GM19395 (cell line): ENCODE measurements around the gene ZNF559.
A peak's percentile ranks its signal among the peaks of the same experiment; 100 is the strongest.
"Not testable (repeated sequence)": the region's sequence is repeated elsewhere in the genome, so short reads cannot be mapped to it uniquely, and the experiment has no call there.

ENCODE experiments used
- ATAC-seq: cut with Tn5 transposase; IDR thresholded peaks from one replicate; pipeline ENCODE4 v1.9.1; 2021; ENCODE audit warnings: mild to moderate bottlenecking, moderate library complexity; ENCODE audit not compliant: unreplicated experiment

Gene ZNF559

DNA sequence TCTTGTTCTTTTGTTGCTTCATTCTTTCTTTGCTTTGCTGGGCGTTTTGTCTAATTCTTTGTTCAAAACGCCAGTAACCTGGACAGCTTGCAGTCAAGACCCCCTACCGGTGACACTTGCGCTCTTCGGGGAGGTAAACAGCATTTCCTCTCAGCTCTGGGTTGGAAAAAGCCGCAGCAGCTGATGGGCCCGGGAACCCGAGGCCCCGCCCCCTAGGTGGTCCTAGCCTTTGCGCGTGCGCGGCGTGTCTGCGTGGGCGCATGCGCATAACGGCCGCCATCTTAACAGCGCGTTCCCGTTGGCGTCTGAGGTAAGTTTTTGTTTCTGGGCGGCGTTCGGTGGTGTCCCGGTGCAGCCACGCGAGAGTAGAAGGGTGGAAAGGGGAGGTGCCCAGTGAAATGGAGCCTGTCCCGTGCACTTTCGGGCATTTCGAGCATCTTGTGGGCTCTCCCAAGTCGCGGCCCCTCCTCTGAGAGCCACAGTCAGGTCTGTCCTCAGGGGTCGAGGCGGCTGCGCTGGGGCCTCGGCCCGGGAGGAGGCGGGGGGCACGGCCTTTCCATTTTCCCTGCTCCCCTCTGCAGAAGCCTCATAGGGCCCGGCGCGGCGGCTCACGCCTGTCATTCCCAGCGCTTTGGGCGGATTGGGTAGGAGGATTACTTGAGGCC, at the start of gene ZNF559:
TSS of gene ZNF559 (plus strand) at position 261 of the 665 bp plus-strand sequence. CDS start 14,371 bp downstream, outside the sequence.
- peak; percentile 95 for ATAC-seq

DNA sequence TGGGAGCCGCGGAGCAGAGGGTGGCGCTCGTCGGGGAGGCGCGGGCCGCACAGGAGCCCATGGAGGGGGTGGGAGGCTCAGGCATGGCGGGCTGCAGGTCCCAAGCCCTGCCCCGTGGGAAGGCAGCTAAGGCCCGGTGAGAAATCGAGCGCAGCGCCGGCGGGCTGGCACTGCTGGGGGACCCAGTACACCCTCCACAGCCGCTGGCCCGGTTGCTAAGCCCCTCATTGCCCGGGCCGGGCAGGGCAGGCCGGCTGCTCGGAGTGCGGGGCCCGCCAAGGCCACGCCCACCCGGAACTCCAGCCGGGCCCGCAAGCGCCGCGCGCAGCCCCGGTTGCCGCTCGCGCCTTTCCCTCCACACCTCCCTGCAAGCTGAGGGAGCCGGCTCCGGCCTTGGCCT, 40.5 kb upstream of the ZNF559 start:
- ATAC-seq: not testable (repeated sequence)

DNA sequence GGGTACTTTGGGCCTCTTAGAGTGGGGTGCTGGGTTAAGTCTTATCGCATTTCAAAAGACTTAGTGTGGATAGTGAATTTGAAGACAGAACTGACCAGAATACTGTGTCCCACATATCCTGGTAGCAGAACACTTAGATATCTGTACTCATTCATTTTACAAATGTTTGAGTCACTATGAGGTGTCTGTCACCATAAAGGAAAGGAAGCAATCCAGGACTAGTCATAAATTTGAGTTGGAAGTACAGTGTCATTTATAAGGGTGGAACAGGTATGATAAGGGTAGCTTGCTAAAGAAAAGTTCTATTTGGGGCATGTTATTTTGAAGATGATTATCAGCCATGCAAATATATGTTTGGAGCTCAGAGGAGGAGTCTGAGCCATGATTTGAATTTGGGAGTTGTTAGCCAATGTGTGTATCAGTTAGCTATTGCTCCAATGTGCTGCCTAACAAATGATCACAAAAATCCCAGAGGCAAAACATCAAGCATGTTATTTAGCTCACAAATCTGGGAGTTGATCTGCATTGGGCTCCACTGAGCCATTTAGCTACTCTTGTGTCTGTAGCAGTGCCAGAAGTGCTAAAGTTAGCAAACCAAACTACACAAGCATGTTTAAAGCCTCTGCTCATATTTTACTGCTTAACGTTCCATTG, 34.6 kb upstream of the ZNF559 start:
- no peak for ATAC-seq

DNA sequence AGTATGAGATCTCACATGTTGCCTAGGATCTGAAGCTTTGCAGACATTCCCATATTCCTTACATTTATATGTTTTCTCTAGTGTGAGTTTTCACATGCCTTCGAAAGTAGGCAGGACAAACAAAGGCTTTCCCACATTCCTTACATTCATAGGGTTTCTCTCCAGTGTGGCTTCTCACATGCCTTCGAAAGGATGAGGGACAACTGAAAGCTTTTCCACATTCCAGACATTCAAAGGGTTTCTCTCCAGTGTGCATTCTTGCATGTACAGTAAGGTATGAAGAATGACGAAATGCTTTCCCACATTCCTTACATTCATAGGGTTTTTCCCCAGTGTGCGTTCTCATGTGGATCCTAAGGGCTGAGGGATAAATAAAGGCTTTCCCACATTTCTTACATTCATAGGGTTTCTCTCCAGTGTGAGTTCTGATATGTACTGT, 28.5 kb upstream of the ZNF559 start:
- ATAC-seq: no peak

DNA sequence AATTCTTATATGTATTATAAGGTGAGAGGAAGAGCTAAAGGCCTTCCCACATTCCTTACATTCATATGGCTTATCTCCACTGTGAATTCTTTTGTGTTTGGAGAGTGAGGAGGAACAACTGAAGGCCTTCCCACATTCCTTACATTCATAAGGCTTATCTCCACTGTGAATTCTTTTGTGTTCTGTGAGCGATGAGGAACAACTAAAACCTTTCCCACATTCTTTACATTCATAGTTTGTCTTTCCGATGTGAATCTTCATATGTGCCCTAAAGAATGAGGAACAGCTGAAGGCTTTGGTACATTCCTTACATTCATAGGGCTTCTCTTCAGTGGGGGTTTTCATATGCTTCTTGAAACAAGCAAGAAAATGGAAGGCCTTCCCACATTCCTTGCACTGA, 27.6 kb upstream of the ZNF559 start:
- no peak for ATAC-seq

DNA sequence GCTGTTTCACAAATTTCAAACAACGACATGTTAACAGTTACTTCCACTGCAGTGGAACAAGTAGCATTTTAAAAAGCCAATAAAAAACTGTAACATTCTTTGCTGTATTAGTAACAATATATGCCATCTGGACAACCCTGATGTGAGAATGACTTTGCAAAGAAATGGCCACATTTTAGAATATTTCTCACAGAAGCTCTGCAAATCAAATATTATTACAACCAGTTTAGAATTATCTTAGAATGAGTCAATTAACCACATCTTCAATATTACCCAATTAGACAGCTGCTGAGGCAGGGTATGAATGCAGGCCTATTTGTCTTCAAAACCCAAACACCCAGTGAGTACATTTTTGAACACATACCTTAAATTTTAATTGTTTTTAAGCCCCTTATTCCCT, 17.5 kb upstream of the ZNF559 start:
- ATAC-seq: no peak

DNA sequence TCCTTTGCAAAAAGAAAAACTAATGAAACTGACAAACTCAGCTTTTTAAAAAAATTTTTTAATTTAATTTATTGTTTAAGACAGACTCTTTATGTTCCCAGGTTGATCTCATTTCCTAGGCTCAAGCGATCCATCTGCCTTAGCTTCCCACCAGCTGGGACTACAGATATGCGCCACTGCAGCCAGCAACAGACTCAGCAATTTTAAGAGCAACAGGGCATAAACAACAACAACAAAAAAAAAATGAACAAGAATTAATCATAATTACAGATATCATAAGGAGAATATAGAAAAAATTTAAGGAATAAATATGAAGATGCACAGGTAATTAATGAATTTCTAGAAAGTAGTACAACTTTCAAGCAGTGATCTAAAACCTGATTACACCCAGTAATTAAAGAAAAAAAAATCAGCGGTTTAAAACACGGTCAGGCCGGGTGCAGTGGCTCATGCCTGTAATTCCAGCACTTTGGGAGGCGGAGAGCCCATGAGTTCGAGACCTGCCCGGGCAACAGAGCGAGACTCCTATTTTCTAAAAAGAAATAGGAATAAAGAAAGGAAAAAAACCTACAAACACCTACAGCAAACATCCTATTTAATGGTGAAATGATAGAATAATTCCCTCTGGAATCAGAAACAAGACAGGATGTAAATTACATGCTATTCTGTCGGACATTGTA, 15.7 kb upstream of the ZNF559 start:
- no peak for ATAC-seq

DNA sequence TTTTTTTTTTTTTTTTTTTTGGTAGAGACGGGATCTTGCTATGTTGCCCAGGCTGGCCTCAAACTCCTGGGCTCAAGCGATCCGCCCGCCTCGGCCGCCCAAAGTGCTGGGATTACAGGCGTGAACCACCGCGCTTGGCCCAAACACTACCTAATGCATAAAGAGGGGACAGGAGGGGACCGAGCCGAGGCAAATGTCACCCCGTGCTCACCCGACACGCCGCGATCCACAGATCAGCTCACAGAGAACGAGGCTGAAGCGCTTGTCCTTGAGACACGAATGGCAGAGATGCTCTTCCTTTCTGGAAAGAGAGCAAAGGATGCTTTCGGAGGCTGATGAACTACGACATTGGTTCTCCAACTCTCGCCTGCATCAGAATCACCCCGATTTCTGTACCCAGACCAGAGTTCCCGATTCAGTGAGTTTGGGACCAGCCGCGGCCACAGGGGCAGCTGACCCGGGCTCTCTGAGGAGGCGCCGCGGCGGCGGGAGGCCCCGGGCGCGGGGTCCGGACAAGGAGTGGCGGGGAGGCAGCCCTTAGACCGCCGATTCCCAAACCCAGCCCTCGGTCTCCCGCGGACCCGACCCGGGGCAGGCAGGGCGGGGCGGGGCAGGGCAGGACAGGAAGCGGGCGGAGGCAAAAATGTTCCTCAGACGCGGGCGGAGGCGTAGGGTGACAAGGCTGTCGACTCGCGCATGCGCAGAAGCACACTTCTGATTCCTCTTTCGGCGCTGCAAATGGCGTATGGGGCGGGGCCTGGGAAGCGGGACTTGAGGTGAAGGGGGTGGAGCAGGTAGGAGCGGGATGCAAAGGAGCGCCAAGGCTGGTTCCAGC, 14.6 kb upstream of the ZNF559 start, which contains the start of gene ZNF699:
TSS of gene ZNF699 (minus strand) at position 700 of the 835 bp plus-strand sequence. CDS start 4,719 bp downstream, outside the sequence.
- ATAC-seq: peak; percentile 88

DNA sequence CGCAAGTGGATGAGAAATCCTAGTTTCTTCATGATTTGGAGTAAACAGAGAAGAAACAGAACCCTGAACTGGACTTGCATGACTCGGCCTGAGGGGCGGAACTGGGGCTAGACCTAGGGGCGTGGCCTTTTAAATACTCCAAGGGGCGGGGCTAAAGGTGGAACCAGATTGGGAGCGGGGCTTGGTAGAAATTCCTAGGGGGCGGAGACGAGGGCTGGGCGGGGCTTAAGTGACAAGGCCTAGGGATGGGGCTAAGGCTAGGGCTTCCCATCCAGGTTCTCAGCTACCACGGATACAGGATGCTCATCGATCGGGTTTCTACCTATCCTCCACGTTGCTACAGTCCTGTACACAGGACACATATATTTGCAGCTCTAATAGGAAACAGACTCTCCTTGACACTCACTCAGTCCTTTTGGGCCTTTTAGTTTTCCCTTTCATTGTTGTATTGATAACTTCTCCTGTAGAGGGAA, 14.0 kb upstream of the ZNF559 start:
- ATAC-seq: peak; percentile 74

DNA sequence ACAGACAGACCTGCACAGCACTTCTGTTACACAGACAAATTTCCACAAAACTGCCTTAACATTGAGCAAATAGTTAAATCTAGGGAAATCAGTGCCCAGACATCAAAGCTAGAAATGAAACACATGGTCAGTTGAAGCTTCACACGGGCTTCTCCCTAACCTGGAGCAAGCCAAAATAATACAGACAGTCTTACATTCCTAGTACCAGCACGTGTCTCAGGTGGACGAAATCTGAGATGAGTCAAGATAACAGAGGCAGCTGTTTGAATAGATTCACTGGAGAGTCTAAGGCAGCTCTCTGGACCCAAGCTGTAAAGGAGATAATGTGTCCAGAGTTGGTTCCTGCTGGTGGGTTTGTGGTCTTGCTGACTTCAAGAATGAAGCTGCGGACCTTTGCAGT, 10.2 kb upstream of the ZNF559 start:
- ATAC-seq: no peak

DNA sequence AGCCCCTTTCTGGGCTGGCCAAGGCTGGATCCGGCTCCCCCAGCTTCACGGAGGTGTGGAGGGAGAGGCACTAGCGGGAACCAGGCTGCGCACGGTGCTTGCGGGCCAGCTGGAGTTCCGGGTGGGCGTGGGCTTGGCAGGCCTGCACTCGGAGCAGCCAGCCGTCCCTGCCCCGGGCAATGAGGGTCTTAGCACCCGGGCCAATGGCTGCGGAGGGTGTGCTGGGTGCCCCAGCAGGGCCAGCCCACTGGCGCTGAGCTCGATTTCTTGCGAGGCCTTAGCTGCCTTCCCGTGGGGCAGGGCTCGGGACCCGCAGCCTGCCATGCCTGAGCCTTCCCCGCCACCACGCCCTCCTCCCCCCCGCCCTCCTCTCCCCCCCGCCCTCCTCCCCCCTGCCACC, 2.6 kb upstream of the ZNF559 start:
- no peak for ATAC-seq

DNA sequence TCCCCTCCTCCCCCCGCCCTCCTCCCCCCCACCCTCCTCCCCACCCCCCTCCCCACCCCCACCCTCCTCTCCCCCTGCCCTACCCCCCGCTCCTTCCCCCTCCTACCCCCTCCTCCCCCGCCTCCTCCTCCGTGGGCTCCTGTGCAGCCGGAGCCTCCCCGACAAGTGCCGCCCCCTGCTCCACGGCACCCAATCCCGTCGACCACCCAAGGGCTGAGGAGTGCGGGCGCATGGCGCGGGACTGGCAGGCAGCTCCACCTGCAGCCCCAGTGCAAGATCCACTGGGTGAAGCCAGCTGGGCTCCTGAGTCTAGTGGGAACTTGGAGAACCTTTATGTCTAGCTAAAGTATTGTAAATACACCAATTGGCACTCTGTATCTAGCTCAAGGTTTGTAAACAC, 2.2 kb upstream of the ZNF559 start:
- not testable (repeated sequence) for ATAC-seq

DNA sequence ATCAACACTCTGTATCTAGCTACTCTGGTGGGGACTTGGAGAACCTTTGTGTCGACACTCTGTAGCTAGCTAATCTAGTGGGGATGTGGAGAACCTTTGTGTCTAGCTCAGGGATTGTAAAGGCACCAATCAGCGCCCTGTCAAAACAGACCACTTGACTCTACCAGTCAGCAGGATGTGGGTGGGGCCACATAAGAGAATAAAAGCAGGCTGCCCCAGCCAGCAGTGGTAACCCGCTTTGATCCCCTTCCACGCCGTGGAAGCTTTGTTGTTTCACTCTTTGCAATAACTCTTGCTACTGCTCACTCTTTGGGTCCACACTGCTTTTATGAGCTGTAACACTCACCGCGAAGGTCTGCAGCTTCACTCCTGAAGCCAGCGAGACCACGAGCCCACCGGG, 1.8 kb upstream of the ZNF559 start:
- ATAC-seq: not testable (repeated sequence)

DNA sequence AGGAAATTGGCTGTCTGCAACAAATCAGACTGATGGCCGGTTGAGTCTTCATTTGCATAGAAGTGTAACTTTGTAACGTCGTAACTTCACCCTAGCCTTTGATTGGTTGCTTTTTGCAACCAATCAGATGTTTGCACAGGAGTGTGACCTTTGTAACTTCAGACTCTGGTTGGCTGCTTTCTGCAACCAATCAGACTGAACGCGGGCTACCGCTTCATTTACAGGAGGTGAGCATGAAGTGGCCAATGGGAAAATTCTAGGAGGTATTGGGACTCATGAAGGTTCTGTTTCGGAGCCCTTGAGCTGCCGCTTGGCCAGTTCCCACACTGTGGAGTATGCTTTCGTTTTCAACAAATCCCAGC, 441 bp upstream of the ZNF559 start:
- peak; percentile 45 for ATAC-seq

DNA sequence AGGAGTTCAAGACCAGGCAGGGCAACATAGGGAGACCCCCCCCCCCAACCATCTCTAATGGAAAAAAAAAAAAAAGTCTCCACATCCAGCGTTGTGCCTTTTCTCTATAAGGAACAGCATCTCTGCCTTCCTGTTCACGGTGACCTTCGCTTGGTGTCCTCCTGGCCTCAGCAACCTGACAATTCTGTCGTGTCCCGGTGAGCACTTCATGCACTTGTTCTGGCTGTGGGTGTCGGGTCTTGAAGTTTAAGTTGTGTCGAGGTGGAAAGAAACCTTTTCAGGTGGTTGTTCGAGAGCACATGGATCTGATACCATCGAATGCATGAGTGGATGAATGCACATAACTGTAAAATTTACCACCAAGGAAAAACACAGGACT, 594 bp downstream of the ZNF559 start:
- no peak for ATAC-seq

DNA sequence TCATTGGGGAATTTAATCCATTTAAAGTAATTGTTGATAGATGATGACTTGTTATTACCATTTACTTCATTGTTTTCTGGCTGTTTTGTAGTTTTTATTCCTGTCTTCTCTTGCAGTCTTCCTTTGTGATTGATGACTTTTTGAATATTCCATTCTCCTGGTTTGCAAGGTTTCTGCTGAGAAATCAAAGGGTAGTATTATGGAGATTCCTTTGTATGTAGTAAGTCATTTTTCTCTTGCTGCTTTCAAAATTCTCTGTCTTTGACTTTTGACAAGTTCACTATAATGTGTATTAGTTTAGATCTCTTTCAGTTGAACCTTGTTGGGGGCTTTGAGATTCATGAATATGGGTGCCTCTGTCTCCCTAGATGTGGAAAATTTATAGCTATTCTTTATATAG, 6.0 kb downstream of the ZNF559 start:
- ATAC-seq: no peak

DNA sequence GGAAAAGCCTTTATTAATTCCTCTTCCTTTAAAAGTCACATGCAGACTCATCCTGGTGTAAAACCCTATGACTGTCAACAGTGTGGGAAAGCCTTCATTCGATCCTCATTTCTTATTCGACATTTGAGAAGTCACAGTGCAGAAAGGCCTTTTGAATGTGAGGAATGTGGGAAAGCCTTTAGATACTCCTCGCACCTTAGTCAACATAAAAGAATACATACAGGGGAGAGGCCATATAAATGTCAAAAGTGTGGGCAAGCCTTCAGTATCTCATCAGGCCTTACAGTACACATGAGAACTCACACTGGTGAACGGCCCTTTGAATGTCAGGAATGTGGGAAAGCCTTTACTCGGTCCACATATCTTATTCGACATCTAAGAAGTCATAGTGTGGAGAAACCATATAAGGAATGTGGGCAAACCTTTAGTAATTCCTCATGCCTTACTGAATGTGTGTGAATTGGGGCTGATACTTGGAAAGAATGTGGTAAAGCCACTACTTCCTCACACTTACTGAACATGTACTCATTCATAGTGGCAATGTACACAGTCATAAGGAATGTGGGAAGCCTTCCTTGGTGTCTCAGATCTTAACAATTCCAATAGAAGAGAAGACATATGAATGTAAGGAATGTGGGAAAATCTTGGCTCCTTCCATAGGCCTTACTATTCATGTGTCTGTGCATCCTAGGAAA, 18.8 kb downstream of the ZNF559 start:
- no peak for ATAC-seq

DNA sequence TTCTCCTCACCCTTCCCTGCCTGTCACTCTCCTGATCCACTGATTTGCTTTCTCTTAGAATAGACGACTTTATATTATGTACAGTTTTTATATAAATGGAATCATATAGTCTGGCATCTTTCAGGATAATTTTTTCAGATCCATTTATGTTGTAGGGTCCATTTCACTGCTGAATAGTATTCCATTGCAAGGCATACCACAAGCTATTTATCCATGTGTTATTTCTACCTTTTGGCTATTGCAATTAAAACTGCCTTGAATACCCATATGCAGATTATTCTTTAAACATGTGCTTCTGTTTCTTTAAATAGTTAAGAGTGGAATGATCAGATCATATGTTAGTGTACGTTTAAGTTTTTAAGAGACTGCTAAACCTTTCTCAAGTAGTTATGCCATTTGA, 21.0 kb downstream of the ZNF559 start:
- no peak for ATAC-seq

DNA sequence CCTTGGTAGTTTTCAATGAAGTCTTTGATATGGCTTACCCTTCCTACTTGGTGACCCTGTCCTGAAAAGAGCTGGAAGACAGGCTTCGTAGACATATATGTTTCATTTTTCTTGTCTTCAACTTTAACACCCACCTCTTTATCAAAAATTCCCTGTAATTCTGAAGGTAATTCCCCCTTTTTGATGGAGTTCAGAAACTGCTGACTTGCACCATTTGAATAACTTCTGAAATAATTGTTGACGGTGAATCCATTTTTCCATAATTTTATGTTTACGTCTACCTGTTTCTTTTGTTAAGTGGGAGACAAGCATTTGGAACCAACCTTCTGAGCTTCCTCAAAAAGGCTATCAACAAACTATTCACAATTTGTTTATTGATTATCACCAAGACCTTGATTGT, 24.3 kb downstream of the ZNF559 start:
- no peak for ATAC-seq

DNA sequence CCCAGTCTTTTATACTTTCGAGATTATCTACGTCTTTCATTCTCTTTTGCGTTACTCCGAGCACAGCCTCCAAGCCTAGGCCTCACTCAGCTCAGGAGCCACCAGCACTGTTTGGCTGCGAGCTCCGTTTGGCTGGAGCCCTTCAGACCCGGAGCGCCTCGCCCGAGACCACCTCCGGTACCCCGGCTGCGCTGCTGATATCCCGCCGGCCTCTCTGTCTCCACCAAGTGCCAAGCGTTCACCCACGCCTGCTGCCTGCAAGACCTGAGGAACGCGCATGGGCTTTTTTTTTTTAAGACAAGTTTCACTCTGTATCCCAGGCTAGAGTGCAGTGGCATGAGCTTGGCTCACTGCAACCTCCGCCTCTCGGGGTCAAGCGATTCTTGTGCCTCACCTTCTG, 24.7 kb downstream of the ZNF559 start:
- no peak for ATAC-seq
